GM21619 (cell line): Measurements from ENCODE around the gene FRZB.

Source experiments
- ATAC-seq: cut with Tn5 transposase; IDR thresholded peaks from one replicate; pipeline ENCODE4 v1.9.1; 2021; ENCODE audit not compliant: unreplicated experiment

Gene FRZB

GRCh38 chr2:182845794-182846417 is 20.5 kb downstream of the FRZB start:
- no peak for ATAC-seq

DNA sequence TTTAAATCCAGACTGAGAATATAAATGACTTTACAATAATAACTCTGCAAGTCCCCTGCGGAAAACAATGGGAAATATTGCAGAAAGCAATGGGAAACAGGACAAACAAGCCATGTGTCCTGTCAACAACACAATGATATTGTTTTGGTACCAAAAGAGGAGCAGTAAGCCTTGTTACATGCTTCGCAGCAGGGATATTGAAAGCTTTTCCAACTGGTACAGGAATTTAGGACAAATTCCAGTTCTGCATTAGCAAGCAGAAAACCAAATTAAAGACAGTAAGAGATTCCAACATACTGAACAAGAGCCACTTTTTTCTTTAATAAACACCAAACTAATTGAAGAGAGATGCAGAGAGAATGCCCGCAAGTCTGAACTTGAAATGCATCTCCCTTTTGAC is 30.0 kb downstream of the FRZB start:
- no peak for ATAC-seq

GRCh38 chr2:182834293-182834692 is 32.1 kb downstream of the FRZB start:
- ATAC-seq = no peak

DNA sequence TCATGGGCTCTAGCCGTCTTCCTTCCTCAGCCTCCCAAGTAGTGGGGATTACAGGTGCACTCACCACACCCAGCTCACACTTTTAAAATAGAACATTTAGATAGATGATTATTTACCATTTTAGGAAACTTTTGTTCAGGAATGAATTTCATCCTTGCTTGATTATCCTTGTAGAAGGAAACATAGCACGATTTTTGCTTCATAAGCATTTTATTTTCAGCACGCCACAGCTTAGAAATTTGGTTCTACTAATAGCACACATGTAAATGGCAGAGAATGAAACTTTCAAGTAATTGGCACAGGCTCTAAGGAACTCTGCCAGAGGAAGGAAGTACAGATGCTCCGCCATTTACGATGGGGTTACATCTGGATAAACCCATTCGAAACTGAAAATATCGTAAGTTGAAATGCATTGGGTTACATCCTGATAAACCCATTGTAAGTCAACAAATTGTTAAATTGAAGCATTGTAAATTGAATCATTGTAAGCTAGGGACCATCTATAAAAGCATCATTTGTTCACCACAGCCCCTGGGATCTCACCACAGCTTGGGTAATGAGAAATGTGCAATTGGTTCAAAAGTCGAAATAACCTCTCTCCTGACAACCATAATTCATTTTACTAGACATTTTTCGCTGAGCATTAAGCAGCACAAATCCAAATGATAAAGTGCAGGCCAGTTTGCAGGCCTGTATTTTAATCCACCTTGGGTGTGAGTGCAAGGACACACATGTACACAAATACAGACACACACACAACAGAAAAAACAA is 33.2 kb downstream of the FRZB start:
- no peak for ATAC-seq

- ATAC-seq = no peak
These were observed 34.5 kb downstream of the FRZB start for GRCh38 chr2:182831921-182832320.

GRCh38 chr2:182831101-182831500 is 35.3 kb downstream of the FRZB start:
- no peak for ATAC-seq

GRCh38 chr2:182827182-182827879 is 39.1 kb downstream of the FRZB start:
- no peak for ATAC-seq

DNA sequence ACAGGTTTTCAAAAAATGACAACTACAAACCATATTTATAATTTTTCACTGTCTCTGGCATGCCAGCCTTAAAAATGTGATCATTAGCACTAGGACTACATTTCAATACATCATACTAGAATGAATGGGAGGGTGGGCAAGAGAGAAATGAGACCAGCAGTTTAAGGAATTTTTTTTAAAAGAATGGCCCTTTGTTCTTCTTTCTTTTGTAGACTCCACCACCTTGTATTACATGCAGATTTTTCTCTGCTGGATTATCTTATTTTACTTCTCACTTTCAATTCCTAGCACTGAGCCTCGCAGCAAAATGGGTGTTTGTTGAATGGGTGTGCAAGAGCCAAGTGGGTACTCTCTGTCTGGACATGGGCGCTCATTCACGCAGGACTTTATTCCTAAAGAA is 39.9 kb downstream of the FRZB start:
- no peak for ATAC-seq

GRCh38 chr2:182826064-182826463 is 40.4 kb downstream of the FRZB start:
- ATAC-seq = no peak

DNA sequence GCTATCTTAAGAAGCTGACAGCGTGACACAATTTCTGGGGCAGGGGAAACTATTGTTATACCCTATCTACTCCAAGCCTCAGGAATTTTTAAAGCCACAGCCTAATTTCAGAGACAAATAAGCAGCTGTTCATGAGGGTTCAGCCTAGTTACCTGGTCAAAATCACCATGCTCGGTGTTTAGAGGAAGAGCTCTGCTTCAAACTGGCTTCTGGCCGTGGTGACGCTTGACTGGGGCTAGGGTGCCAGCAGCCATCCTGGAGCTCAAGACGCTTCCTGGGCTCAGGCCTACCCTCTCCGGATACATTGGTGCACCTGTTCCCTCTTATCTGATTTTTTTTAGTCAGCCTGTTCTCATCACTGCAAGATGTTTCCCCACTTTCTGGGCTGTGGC is 41.7 kb downstream of the FRZB start:
- ATAC-seq = no peak

- ATAC-seq = no peak
These were observed 42.2 kb downstream of the FRZB start for GRCh38 chr2:182824056-182824766.

GRCh38 chr2:182822733-182823132 is 43.7 kb downstream of the FRZB start:
- no peak for ATAC-seq

DNA sequence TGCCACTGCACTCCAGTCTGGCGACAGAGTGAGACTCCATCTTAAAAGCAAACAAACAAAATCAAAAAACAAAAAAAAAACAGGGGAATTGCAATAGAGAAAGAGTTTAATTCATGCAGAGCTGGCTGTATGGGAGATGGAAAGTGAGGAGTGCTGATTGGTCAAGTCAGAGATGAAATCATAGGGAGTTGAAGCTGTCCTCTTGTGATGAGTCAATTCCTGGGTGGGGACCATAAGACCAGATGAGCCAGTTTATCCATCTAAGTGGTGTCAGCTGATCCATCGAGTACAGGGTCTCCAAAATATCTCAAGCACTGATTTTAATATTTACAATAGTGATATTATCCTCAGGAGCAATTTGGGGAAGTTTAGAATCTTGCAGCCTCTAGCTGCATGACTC is 45.3 kb downstream of the FRZB start:
- no peak for ATAC-seq

DNA sequence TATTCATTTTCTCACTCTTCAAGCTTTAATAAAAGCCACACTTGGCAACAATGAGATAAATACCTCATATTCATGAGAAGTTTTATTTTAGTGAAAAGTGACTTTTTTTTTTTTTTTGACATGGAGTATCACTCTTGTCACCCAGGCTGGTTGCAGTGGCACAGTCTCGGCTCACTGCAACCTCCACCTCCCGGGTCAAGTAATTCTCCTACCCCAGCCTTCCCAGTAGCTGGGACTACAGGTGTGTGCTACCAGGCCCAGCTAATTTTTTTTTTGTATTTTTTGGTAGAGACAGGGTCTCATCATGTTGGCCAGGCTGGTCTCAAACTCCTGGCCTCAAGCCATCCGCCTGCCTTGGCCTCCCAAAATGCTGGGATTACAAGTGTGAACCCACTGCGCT is 47.0 kb downstream of the FRZB start:
- ATAC-seq = no peak

DNA sequence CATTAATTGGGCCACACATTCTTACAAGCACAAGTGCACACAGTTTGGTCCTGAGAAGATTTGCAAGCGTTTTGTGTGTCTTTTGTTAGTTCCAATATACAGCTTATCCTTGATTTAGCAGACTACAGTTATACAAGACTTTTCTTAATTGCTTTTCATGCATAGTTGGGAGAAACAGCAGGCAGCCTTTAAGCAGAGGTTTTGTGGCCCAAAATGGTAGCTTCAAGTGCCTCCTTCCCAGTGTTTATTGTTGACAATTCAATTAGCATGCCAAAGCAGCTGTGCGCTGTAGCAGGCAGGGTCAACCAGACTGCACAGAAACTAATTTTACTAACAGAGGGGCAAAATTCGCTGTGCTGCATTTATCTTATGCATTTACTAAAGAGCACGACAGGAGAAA is 47.5 kb downstream of the FRZB start:
- ATAC-seq = no peak

DNA sequence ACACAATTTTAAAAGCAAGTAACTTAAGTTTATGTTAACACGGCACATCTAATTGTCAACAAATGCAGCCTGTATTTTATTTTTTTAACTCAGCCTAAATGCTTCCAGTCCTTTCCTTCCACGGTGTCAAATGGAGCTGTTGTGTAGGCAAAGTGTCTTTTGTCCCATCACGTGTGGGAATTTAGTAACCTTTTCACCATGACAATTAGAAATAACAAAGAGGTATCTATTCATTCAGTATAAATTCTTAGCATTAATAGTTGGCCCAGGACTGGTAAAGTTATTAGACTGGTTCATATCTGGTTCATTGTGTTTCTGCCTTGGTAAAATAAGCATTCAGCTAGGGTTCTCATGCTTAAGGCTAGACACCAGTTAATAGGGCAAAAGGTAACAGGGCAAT is 47.9 kb downstream of the FRZB start:
- no peak for ATAC-seq

DNA sequence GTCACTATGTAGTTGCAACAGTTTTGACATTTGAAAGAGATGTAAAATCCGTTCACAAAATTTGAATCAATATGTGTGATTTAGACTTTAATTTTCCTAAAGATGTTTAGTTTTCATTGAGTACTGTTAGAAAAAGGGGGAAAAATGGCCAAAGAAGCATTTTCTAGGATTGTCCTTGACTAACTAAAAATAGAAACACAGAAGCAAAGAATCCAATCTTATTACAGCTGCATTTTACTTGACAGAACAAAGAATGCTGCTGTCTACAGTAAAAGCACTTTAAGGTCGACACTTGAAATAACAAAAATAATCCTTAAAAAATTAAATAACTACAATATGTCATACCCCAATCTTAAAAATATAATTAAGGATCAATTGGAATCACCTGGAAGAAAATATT is 48.9 kb downstream of the FRZB start:
- ATAC-seq = no peak

DNA sequence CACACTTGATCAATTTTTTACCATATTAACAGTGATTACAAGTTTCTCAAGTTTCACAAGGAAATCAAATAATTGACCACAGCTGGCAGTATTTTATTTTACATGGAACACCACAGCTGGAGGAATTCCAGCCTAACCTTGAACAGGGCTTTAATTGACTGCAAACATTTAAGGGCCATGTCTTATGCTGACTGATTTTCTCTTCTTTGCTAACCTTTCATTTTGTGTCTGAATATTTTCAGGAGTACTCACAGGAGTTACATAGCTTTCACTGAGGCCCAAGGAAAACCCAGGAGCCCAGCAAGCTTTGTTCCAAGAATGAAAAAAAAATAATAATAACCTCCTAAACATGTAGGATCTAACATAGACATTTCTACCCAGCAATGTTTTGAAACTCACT is 49.6 kb downstream of the FRZB start:
- no peak for ATAC-seq

DNA sequence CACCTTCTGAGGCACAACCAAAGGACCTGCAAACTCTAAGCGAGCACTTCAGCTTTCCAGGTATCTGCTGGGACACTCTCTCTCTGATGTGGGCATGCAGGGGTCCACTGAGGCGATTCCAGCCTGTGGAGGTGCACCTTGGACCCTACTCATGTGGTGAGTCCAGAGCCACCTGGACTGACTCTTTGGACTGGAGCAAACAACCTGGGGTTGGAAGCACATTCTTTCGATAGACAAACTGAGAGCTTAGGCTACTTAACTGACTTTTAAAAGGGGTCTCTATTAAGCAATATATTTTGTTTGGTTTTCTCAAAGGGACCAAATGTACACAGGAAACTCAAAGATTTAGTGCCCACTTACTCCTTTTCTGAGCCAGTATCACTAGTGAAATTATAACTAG is 51.6 kb downstream of the FRZB start:
- ATAC-seq = no peak

- ATAC-seq = no peak
These were observed 52.1 kb downstream of the FRZB start for GRCh38 chr2:182814380-182814779.

- ATAC-seq = no peak
These were observed 56.4 kb downstream of the FRZB start for GRCh38 chr2:182810087-182810486.

- ATAC-seq = no peak
These were observed 59.1 kb downstream of the FRZB start for GRCh38 chr2:182807319-182807718.
